HUES48 (cell line): ENCODE results near the gene SLC25A51.

Experiments used
- H3K27ac ChIP-seq: one replicate; pipeline ENCODE4 v1.7.0; 2013; ENCODE audit warnings: low read depth, low read length, inconsistent platforms
- H3K27me3 ChIP-seq: 2 replicates; pipeline ENCODE4 v1.6.1; 2013; ENCODE audit warnings: mild to moderate bottlenecking, low read length; ENCODE audit not compliant: control insufficient read depth, insufficient read depth
- H3K36me3 ChIP-seq: 2 replicates; pipeline ENCODE4 v1.6.1; 2013; ENCODE audit warnings: low read length; ENCODE audit not compliant: control insufficient read depth, insufficient read depth
- H3K4me1 ChIP-seq: 2 replicates; pipeline ENCODE4 v1.6.1; 2013; ENCODE audit warnings: mild to moderate bottlenecking, low read length; ENCODE audit not compliant: control insufficient read depth, insufficient read depth
- H3K4me3 ChIP-seq: 2 replicates; pipeline ENCODE4 v1.5.1; 2013; ENCODE audit warnings: mild to moderate bottlenecking, low read depth, low read length
- H3K9ac ChIP-seq: 2 replicates; pipeline ENCODE4 v1.6.1; 2013; ENCODE audit warnings: mild to moderate bottlenecking, low read depth, low read length, moderate library complexity
- H3K9me3 ChIP-seq: 2 replicates; pipeline ENCODE4 v1.6.1; 2013; ENCODE audit warnings: low read length; ENCODE audit not compliant: control insufficient read depth, insufficient read depth

The SLC25A51 gene

DNA sequence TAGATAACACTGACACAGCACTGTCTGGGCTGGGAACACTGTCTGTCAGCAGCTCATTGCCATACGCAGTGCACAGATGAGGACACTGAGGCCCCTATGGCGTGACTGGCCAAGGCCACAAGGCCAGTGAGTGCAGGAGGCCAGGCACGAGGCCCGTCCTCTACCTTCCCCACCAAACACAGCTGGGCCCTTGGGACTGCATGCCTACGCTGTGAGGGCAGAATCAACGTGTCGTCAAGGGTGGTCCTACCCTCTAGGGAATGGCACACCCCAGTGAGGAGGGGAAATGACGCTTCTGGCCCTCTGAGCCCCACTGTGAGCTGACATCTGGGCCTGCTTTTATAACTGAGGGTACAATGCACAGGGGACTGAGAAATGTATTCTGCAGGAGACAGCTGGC, 42.1 kb upstream of the SLC25A51 start:
- Histone ChIP-seq H3K27me3 (no peaks in the 10 kb centered on the region), H3K36me3 (peaks cover 29% of the 10 kb centered on the region), H3K9ac (no peak overlapping the region), H3K4me1 (peaks cover 15% of the 10 kb centered on the region; the same call in 1 of the 2 replicates), H3K9me3 (no peaks in the 10 kb centered on the region), H3K4me3 (no peak overlapping the region), H3K27ac (no peak overlapping the region)

DNA sequence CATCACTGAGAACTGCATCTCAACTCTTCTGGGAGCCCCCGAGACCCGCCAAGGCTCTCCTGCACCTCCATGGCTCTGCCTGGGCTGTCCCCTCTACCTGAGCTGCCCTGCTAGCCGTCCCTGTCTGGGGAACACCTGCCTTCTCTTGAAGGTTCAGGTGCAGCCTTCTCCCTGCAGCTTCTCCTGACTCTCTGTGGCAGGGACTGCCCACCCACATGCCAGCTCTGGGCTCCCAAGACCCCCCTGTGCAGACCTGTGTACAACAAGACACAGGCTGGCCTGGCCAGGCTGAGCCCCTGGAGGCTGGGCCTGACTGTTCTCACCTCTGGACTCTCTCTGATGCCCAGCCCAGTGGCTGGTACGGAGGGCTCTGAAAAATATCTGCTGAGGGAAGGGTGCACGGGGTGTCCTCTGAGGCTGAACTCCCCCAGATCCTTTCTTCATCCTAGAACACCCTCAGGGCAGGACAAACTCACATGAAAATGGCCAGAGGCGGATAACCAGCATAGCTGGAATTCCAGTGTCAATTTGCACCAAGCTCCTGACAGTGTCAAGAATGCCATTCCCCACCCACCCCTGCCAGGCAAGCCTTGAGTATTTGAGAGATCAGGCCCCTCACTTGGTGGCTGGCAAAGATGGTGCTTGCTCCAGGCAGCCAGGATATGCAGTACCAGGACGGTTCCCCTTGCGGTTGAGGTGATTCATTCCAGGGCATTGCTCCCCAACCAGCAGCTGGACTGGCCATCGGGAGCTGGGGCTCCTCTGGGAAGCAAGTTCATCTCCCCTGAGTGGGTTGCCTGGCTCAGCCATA, 40.9 kb upstream of the SLC25A51 start:
- H3K27ac ChIP-seq = no peak overlapping the region
- H3K4me1 ChIP-seq = peaks cover 15% of the 10 kb centered on the region; the same call in 1 of the 2 replicates
- no peak overlapping the region for H3K4me3 ChIP-seq
- H3K36me3 ChIP-seq = peaks cover 29% of the 10 kb centered on the region
- no peak overlapping the region for H3K9ac ChIP-seq
- H3K9me3 ChIP-seq = no peaks in the 10 kb centered on the region
- no peaks in the 10 kb centered on the region for H3K27me3 ChIP-seq

DNA sequence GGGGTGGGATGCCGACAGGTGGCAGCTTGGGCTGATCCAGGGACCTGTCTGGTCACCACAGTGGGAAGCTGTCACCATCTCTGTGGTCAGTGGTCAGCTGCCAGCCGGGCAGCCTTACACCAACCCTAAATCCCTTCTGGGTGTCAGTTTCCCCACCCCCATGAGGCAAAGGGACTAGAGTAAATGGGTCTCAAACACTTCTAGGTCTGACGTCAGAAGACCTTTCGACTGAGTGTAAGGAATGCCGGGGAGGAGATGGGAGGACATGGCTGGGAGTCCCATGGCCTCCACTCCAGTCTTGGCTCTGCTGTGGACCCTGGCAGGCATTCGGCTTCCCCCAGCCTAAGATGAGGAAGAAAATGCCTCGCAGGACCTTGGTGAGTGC, 40.3 kb upstream of the SLC25A51 start:
- Histone ChIP-seq H3K9ac (no peak overlapping the region), H3K27ac (no peak overlapping the region), H3K36me3 (peaks cover 29% of the 10 kb centered on the region), H3K4me3 (no peak overlapping the region), H3K9me3 (no peaks in the 10 kb centered on the region), H3K27me3 (no peaks in the 10 kb centered on the region), H3K4me1 (peaks cover 15% of the 10 kb centered on the region; the same call in 1 of the 2 replicates)

DNA sequence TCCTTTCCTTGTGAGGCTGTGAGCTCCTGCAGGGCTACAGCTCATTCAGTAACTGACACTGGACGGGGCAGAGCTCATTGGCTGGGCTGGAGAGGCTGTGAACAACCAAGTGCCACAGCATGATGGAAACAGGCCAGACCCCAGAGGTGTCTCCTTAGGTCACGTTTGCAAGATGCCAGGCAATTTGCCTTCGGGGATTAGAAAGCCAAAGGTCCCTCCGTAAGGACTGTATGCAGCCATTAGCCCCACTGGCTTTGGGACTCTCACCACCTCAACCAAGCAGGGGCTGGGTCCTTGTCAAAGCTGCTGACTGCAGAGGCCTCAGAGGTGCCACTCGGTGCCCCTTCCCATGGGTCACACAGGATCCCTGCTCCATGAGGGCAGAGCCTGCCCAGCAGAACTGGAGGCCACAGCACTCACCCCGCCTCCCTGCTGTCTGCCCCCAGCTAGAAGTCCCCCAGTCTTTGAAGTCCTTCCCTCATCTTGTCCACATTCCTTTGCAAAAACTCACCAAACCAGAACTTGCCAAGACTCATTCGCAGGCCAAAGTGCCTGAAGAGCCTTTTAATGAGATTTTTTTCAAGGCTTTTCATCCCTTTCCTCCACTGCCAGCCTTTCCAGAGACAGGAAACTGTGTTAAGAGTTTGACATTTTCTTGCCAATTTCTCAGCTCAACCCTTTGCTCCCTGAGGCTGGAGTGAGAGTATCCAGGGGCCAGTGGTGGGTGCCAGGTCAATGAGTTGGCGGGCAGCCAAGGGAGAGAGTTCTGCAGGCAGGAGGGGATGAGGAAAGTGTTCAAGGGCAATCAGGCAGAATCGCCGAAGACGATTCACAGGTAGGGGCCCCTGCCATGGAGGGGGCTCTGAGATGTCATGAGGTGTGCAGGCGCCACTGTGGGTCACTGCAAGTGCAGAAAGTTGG, 39.7 kb upstream of the SLC25A51 start:
- no peaks in the 10 kb centered on the region for H3K27me3 ChIP-seq
- H3K4me1 ChIP-seq = peaks cover 15% of the 10 kb centered on the region; the same call in 1 of the 2 replicates
- H3K9me3 ChIP-seq = no peaks in the 10 kb centered on the region
- H3K4me3 ChIP-seq = no peak overlapping the region
- no peak overlapping the region for H3K27ac ChIP-seq
- H3K36me3 ChIP-seq = peaks cover 26% of the 10 kb centered on the region
- no peak overlapping the region for H3K9ac ChIP-seq

DNA sequence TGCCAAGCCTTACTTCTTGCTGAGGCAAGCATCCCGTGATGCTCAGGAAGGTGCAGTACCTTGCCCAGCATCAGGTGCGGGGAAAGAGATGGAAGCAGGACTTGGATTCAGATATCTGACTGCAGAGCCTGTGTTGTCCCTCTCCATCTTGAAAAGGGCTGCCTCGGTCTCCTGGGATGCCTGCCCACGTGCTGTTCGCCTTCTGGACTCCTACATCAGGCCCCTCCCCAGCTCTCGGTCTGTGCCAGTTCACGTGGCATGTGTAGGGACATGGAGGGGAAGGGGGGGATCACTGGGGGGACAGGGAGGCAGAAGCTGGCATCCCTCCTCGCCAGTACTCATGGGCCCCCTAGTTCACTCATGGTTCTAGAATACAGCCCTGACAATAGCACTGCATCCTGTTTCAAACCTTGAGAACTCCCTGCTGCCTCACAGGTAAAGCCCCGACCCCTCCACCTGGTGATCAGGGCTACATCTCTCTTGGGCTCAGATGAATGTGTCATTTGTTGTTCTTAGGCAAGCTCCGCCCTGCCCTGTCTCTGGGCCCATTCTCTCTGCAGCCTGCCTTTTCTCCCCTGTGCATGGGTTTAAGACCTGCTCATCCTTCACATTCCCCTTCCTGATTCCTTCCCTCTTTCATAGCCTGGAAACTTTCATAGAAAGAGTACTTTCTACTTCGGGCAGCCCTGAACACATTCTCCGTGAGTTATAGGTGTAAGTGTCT, 38.9 kb upstream of the SLC25A51 start:
- H3K4me1 ChIP-seq = peaks cover 15% of the 10 kb centered on the region; the same call in 1 of the 2 replicates
- H3K27ac ChIP-seq = no peak overlapping the region
- peaks cover 18% of the 10 kb centered on the region for H3K36me3 ChIP-seq
- H3K9me3 ChIP-seq = no peaks in the 10 kb centered on the region
- no peaks in the 10 kb centered on the region for H3K27me3 ChIP-seq
- no peak overlapping the region for H3K4me3 ChIP-seq
- no peak overlapping the region for H3K9ac ChIP-seq

DNA sequence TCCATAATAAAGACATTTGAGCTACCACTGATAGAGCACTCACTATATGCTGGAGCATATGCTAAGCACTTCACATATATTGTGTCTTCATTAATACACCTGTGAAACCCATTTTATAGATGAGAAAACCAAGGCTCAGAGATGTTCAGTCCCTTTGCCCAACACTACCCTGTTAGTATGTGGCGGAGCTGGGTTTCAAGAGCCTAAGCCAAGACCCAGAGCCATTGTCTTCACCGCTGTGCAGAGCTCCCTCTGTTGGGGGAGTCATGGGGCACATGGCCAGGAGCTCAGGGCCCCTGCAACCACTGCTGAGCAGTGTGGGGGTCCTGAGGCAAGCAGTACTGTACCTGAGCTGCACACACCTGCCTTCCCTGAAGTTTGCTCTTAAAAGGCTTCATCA, 37.3 kb upstream of the SLC25A51 start:
- no peaks in the 10 kb centered on the region for H3K9me3 ChIP-seq
- H3K4me1 ChIP-seq = peaks cover 15% of the 10 kb centered on the region; the same call in 1 of the 2 replicates
- no peak overlapping the region for H3K9ac ChIP-seq
- no peaks in the 10 kb centered on the region for H3K27me3 ChIP-seq
- no peak overlapping the region for H3K4me3 ChIP-seq
- H3K36me3 ChIP-seq = peaks cover 5% of the 10 kb centered on the region; the same call in 1 of the 2 replicates
- no peak overlapping the region for H3K27ac ChIP-seq

DNA sequence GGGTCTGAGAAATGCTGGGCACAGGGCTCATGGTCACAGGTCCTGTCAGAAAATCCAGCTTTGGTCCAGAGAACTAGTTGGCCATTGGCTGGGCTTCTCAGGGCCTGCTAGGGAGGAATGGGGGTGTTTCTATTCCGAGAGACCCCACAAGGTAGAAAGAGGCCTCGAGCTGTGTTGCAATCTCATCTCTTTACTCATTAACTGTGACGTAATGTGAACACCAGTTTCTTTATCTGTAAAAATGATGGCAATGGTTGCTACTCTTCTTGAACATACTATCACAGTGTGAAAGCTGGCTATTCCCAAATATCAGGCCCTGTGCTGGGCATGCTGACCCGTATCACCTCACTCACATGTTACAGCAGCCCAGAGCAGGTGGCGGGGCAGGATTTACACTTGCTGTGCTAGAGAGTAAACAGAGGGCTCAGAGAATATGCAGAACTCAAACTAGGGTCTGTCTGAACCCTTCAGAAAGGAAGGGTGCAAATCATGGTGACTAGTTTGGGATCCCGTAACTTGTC, 35.7 kb upstream of the SLC25A51 start:
- Histone ChIP-seq H3K9me3 (no peaks in the 10 kb centered on the region), H3K27ac (no peak overlapping the region), H3K27me3 (no peaks in the 10 kb centered on the region), H3K4me3 (no peak overlapping the region), H3K9ac (no peak overlapping the region), H3K4me1 (peaks cover 8% of the 10 kb centered on the region; the same call in 1 of the 2 replicates), H3K36me3 (no peaks in the 10 kb centered on the region)

DNA sequence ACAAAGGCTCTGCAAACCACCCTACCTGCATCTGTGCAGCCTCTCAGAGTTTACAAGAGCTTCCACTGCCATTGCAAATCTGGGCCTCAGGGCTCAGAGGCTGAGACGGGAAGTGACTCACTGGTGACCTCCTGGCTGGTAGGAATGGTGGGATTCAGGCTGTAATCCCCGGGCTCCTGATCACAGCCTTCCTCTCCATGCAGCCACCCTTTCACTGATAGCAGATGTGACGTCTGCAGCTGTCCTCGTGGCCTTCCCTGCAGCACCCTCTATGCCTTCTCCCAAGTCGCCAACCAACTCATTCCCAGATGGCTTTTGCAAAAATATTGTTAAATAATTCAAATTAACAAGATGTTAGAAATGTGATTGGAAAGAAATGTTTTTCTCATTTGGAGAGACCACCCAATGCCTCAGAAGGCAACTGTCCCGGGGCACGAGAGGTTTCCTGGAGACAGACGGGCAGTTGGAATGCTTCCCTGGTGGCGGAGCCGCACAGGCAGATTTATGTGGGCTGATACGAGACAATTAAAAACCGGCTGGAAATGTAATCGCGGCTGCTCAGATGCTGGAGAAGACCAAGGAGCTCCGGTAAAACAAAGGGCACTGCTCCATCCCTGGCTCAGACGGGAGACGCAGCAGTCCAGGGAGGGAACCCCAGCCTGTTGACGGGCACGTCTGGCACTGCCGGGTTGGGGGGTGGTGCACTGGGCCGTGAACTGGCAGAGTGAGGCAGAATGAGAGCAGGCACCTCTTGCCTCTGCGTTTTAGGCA, 34.4 kb upstream of the SLC25A51 start:
- H3K27me3 ChIP-seq = no peaks in the 10 kb centered on the region
- H3K36me3 ChIP-seq = no peaks in the 10 kb centered on the region
- H3K4me3 ChIP-seq = no peak overlapping the region
- peak overlapping the region; percentile 50 for H3K27ac ChIP-seq
- H3K4me1 ChIP-seq = peaks cover 3% of the 10 kb centered on the region; the same call in 1 of the 2 replicates
- H3K9me3 ChIP-seq = no peaks in the 10 kb centered on the region
- H3K9ac ChIP-seq = no peak overlapping the region

DNA sequence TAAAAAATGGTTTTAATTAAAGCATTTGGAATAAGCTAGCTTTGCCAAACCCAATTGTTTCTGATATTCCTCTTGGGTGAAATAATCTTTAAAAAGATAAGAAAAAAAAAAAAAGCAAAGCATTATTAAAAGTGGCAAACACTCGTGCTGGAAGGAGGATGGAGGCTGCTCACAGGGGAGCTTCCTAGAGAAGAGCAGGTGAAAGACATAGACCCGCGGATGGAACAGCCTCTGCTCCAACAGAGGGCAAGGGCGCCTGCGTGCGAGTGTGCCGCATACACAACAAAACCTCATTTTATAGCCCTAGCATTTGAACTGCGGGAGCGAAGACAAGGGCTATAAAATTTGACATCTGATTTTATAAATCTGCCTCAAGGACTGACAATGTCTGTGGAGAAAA, 33.4 kb upstream of the SLC25A51 start:
- H3K27me3 ChIP-seq = no peaks in the 10 kb centered on the region
- H3K4me1 ChIP-seq = no peaks in the 10 kb centered on the region
- no peaks in the 10 kb centered on the region for H3K9me3 ChIP-seq
- no peak overlapping the region for H3K9ac ChIP-seq
- no peaks in the 10 kb centered on the region for H3K36me3 ChIP-seq
- no peak overlapping the region for H3K4me3 ChIP-seq
- no peak overlapping the region for H3K27ac ChIP-seq

DNA sequence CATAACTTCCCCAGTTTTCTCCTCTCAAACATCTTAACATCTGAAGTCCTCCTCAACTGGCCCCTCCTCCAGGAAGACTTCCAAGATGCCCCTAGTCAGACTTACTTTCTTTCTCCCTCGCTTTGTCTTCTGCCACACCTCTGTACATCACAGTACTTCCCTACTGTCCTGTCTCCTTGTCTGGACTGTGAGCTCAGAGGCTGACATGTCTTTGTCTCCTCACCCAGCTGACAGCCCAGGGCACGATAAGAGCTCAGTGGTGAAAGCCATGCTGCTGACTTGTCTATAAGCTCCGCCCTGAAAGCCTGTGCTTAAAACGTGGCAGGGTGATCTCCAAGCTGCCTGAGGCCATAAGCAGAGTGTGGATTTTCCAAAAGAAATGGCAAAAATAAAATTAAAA, 33.0 kb upstream of the SLC25A51 start:
- H3K9ac ChIP-seq = no peak overlapping the region
- H3K27ac ChIP-seq = no peak overlapping the region
- H3K9me3 ChIP-seq = no peaks in the 10 kb centered on the region
- H3K4me1 ChIP-seq = no peaks in the 10 kb centered on the region
- H3K4me3 ChIP-seq = no peak overlapping the region
- H3K27me3 ChIP-seq = no peaks in the 10 kb centered on the region
- no peaks in the 10 kb centered on the region for H3K36me3 ChIP-seq
